GM21390 (cell line): ENCODE measurements around the gene LRRC17.
"Not testable (repeated sequence)": the region's sequence is repeated elsewhere in the genome, so short reads cannot be mapped to it uniquely, and the experiment has no call there.

ENCODE experiments used
- ATAC-seq: cut with Tn5 transposase; IDR thresholded peaks from one replicate; pipeline ENCODE4 v1.9.1; 2021; ENCODE audit not compliant: unreplicated experiment

LRRC17 gene

DNA sequence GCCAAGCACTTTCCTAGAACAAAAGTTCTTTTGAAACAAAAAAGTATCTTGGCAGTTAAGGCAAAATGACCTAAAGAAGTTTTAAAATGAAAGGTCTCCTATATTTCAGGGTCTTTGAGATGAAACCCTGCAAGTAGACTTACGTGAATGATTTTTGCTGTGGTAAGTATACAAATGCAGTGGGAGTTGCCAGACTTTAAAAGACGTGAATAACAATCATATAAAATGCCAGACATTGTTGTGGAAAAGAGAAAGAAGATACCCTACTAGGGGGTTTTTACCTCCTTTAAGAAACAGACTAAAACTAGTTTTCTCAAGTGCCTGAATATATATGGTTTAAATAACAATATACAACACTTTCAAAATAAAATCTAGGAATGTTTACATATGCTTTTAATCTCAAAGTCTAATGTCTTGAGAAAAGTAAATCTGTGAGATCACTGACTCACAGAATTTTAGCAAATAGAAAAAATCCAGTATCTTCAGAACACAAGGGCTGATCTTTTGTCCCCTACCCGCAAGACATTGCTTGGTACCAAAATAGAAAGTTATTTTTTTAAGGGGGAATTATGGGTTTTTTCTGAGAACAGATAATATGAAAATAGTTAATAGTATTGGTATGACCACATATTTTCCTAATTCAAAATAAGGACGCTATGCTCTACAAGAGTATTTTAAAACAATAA, 29.5 kb downstream of the LRRC17 start:
- ATAC-seq, result no peak

GRCh38 chr7:102942868-102943267, 30.1 kb downstream of the LRRC17 start:
- no peak for ATAC-seq

GRCh38 chr7:102943423-102944169, 30.8 kb downstream of the LRRC17 start:
- no peak for ATAC-seq

DNA sequence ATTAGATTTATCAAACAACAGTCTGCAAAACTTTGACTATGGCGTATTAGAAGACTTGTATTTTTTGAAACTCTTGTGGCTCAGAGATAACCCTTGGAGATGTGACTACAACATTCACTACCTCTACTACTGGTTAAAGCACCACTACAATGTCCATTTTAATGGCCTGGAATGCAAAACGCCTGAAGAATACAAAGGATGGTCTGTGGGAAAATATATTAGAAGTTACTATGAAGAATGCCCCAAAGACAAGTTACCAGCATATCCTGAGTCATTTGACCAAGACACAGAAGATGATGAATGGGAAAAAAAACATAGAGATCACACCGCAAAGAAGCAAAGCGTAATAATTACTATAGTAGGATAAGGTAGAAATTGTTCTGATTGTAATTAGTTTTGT, 31.4 kb downstream of the LRRC17 start:
- ATAC-seq, result no peak

GRCh38 chr7:102951839-102952238, 39.0 kb downstream of the LRRC17 start:
- no peak for ATAC-seq

- ATAC-seq, result no peak
These were observed 40.6 kb downstream of the LRRC17 start for GRCh38 chr7:102953406-102953805.

- ATAC-seq, result not testable (repeated sequence)
These were observed 41.6 kb downstream of the LRRC17 start for GRCh38 chr7:102954359-102954758.

DNA sequence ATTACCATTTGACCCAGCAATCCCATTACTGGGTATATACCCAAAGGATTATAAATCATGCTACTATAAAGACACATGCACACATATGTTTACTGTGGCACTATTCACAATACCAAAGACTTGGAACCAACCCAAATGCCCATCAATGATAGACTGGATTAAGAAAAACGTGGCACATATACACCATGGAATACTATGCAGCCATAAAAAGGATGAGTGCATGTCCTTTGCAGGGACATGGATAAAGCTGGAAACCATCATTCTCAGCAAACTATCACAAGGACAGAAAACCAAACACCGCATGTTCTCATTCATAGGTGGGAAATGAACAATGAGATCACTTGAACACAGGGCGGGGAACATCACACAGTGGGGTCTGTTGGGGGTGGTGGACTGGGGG, 45.2 kb downstream of the LRRC17 start:
- not testable (repeated sequence) for ATAC-seq

GRCh38 chr7:102961993-102962392, 49.2 kb downstream of the LRRC17 start:
- ATAC-seq, result not testable (repeated sequence)

DNA sequence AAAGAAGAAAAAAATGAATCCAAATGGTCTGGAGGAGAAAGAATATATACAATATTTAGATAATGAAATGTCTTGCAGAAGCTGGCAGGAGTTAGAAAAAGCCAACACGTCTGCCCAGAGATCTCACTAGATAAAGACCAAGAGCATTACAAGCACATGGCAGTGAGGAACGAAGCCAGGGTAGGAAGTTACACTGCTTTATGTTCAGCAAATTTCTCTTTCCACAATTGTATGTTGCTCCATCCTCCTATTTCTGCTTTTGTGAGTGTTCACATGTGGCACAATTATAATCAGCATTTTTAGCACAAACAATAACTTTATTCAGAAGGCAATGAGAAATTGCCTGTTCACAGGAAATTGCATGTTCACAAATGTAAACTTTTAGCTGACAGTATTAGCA, 53.7 kb downstream of the LRRC17 start:
- no peak for ATAC-seq

DNA sequence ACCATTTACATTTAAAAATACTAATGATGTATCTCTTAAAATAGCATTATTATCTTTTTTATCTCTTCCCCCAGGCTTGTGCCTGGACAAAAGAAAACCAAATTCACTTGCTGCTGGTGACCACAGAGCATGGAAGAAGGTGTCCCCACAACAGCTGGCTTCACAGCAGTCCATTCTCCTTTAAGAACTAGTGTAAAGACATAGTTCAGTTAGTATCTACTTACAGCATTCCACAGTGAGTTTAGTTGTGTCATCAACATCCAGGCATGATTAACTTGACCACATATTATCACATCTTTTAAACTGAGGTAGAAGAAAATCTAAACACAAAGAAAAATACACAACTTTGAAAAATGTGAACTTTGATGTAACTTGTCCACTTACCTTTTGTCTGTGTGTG, 55.0 kb downstream of the LRRC17 start:
- ATAC-seq, result no peak

GRCh38 chr7:102973096-102973802, 60.4 kb downstream of the LRRC17 start:
- no peak for ATAC-seq

GRCh38 chr7:102974366-102975236, 61.8 kb downstream of the LRRC17 start:
- ATAC-seq, result no peak

DNA sequence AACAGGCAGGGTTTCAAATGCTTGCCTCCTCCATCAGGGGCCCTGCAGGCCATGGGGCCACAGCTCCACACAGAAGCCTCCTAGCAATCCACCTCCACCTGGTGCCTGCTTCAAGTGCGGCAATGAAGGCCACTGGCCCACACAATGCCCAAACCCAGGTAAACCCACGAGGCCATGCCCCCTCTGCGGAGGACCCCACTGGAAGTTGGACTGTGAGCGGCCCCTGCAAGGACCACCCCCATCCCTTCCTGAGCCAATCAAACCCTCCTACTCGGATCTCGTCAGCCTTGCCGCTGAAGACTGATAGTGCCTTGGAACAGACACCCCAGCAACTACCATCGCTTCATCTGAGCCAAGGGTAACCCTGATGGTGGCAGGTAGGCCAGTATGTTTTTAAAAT, 63.1 kb downstream of the LRRC17 start:
- no peak for ATAC-seq

DNA sequence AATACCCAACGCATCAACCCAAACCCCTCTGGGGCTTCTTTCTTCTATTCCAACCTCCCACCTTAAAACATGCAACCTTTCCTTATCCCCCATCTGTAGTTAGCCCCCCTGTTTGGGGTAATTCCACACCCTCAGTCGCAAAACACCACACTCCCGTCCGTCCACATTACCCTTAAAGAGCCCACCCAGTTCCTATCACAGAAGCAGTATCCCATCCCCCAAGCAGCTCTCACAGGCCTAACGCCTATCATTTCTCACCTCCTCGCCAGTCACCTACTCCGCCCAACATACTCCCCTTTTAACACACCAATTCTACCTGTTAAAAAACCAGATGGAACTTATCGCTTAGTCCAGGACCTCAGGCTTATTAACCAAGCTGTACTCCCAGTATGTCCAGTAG, 63.7 kb downstream of the LRRC17 start:
- ATAC-seq, result no peak

DNA sequence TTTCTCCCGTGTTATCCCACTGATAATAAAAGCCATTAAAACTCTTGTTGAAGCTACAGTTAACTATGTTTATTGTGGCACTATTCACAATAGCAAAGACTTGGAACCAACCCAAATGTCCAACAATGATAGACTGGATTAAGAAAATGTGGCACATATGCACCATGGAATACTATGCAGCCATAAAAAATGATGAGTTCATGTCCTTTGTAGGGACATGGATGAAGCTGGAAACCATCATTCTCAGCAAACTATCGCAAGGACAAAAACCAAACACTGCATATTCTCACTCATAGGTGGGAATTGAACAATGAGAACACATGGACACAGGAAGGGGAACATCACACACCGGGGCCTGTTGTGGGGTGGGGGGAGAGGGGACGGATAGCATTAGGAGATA, 64.8 kb downstream of the LRRC17 start:
- not testable (repeated sequence) for ATAC-seq

- no peak for ATAC-seq
These were observed 65.5 kb downstream of the LRRC17 start for GRCh38 chr7:102978284-102978683.

DNA sequence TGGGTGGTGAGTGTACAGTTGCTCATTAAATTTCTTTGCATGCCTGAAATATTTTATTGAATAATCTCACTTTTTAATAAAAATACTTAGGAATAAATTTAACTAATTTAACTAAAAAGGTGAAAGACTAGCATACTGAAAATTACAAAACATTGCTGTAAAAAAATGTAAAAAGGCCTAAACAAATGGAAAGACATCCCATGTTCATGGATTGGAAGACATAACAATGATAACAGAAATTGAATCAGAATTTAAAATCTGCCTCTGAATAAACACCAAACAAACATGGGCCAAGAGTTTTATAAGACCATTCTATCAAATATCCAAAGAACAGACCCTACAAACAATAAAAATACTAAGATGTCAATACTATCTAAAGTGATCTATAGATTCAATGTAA, 66.9 kb downstream of the LRRC17 start:
- ATAC-seq, result no peak

DNA sequence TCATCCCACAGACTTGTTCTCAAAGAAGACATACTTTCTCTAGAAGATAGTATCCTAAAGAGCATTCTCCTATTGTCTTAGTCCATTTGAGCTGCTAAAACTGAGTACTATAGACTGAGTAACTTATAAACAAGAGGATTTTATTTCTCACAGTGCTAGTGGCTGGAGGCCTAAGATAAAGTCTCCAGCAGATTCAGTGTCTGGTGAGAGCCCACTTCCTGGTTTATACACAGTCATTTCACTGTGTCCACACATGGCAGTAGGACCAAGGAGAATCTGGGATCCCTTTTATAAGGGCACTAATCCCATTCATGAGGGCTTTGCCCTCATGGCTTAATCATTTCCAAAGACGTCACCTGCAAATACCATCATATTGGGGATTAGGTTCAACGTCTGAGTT, 68.7 kb downstream of the LRRC17 start:
- no peak for ATAC-seq

- no peak for ATAC-seq
These were observed 69.4 kb downstream of the LRRC17 start for GRCh38 chr7:102982235-102982634.

- ATAC-seq, result no peak
These were observed 70.8 kb downstream of the LRRC17 start for GRCh38 chr7:102983602-102984001.
